ENCODE results near the gene ATP2A1. TPM values are rescaled to one million over a fixed set of nuclear protein-coding genes. Genes with fewer than 3 reads are reported as not detected.

Gene ATP2A1
- total RNA-seq, 4 donors from 2014 or later = 0.19 to 0.26 TPM; not detected in 2

- Histone ChIP-seq H3K4me1 (no peaks in the 10 kb centered on the region), H3K4me3 (no peak overlapping the region), H3K27me3 (no peaks in the 10 kb centered on the region), H3K36me3 (peaks cover 0 to 12% (median 0%) of the 10 kb centered on the region in 3 donors), H3K27ac (no peak overlapping the region), H3K9me3 (no peaks in the 10 kb centered on the region)
- TF ChIP-seq POLR2A (IDR thresholded peaks at IDR 0.05) (no peak), CTCF (IDR thresholded peaks at IDR 0.05) (no peak)
- WGBS, 2 donors = 90 to 91% methylated on average over 2 to 4 of the region's 4 CpGs
- no peak for DNase-seq
- intact Hi-C loops (cut with DNase I) = no loop called here
Observed at GRCh38 chr16:28898942-28899341, 20.7 kb downstream of the ATP2A1 start.

- Histone ChIP-seq H3K4me1 (no peaks in the 10 kb centered on the region), H3K36me3 (peaks cover 0 to 23% (median 8%) of the 10 kb centered on the region in 3 donors), H3K27ac (no peak overlapping the region), H3K9me3 (no peaks in the 10 kb centered on the region), H3K27me3 (no peaks in the 10 kb centered on the region), H3K4me3 (no peak overlapping the region)
- WGBS, 2 donors = 91% methylated on average over 10 of the region's 11 CpGs
- intact Hi-C loops (cut with DNase I) = no loop called here
- TF ChIP-seq POLR2A (IDR thresholded peaks at IDR 0.05) (no peak), CTCF (IDR thresholded peaks at IDR 0.05) (no peak)
- DNase-seq = no peak
Observed at GRCh38 chr16:28899882-28900590, 21.7 kb downstream of the ATP2A1 start.

GRCh38 chr16:28900601-28901000 is 22.3 kb downstream of the ATP2A1 start:
- no peaks in the 10 kb centered on the region for H3K9me3 ChIP-seq
- no peak for TF ChIP-seq POLR2A (IDR thresholded peaks at IDR 0.05)
- H3K4me3 ChIP-seq = no peak overlapping the region
- DNase-seq = no peak
- H3K36me3 ChIP-seq = peaks cover 0 to 29% (median 13%) of the 10 kb centered on the region in 3 donors
- intact Hi-C loops (cut with DNase I) = no loop called here
- no peaks in the 10 kb centered on the region for H3K4me1 ChIP-seq
- no peaks in the 10 kb centered on the region for H3K27me3 ChIP-seq
- 83 to 90% methylated on average over 1 to 5 of the region's 25 CpGs for WGBS, 2 donors
- no peak overlapping the region for H3K27ac ChIP-seq

- intact Hi-C loops (cut with DNase I) = no loop called here
- no peak overlapping the region for H3K27ac ChIP-seq
- H3K4me3 ChIP-seq = no peak overlapping the region
- no peaks in the 10 kb centered on the region for H3K27me3 ChIP-seq
- TF ChIP-seq CTCF (IDR thresholded peaks at IDR 0.05) (no peak), POLR2A (IDR thresholded peaks at IDR 0.05) (no peak)
- H3K9me3 ChIP-seq = no peaks in the 10 kb centered on the region
- H3K36me3 ChIP-seq = peaks cover 0 to 42% (median 13%) of the 10 kb centered on the region in 3 donors
- no peaks in the 10 kb centered on the region for H3K4me1 ChIP-seq
- 78 to 88% methylated on average over 7 to 11 of the region's 15 CpGs for WGBS, 2 donors
- DNase-seq = no peak
Observed at GRCh38 chr16:28901862-28902261, 23.6 kb downstream of the ATP2A1 start.

- 55 to 71% methylated on average over 2 to 4 of the region's 11 CpGs for WGBS, 2 donors
- Histone ChIP-seq H3K27ac (no peak overlapping the region), H3K27me3 (no peaks in the 10 kb centered on the region), H3K4me1 (no peaks in the 10 kb centered on the region), H3K36me3 (peaks cover 0 to 51% (median 13%) of the 10 kb centered on the region in 3 donors), H3K9me3 (no peaks in the 10 kb centered on the region), H3K4me3 (no peak overlapping the region)
- no peak for DNase-seq
- intact Hi-C loops (cut with DNase I) = no loop called here
- TF ChIP-seq CTCF (IDR thresholded peaks at IDR 0.05) = no peak
- TF ChIP-seq POLR2A (IDR thresholded peaks at IDR 0.05) = no peak
Observed at GRCh38 chr16:28902909-28903308, 24.6 kb downstream of the ATP2A1 start.

Data from esophagus squamous epithelium (tissue), 5 donors.